ENCODE data around the gene GLE1. TPM values are rescaled to one million over a fixed set of nuclear protein-coding genes. Genes with fewer than 3 reads are reported as not detected.

The GLE1 gene
- total RNA-seq, 1 experiment from 2014 or later, result 74.2 TPM

DNA sequence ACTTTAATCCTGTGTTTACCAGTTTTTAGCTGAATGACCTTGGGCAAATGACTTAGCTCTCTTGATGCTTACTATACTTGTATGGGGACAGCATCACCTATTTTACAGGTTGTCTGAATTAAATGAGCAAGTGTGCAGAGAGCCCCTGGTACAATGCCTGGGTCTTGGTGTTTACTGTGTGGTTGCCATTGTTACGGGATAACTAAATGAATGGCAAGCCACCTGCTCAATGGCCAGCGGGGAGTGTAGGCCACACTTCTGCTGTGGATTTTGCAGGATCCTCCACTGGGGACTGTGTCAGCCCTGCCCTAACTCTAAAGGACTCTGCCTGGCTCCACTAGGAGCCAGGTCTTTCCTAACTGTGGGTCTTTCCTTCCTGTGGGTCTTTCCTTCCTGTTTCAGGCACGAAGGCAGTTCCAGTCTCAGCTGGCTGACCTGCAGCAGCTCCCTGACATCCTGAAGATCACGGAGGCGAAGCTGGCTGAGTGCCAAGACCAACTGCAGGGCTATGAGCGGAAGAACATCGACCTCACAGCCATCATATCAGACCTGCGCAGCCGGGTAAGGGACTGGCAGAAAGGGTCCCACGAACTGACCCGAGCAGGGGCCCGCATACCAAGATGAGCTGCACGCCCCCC lies 10.3 kb upstream of the GLE1 start:
- Histone ChIP-seq H3K9me2 (ENCODE audit: insufficient read depth) (no peaks in the 10 kb centered on the region), H3K79me2 (ENCODE audit: low read depth) (no peaks in the 10 kb centered on the region), H2AFZ (no peak overlapping the region), H4K20me1 (ENCODE audit: insufficient read depth) (no peaks in the 10 kb centered on the region), H3K9me3 (ENCODE audit: insufficient read depth, low read depth) (no peaks in the 10 kb centered on the region), H3K27me3 (ENCODE audit: insufficient read depth, low read depth) (no peaks in the 10 kb centered on the region), H3K36me3 (ENCODE audit: low read depth) (peaks cover 11% of the 10 kb centered on the region; the same call in 1 of the 2 replicates), H3K4me1 (replicated peaks; ENCODE audit: insufficient read depth) (no peaks in the 10 kb centered on the region), H3K4me2 (no peak overlapping the region), H3K27ac (no peak overlapping the region), H3K4me3 (no peak overlapping the region), H3F3A (ENCODE audit: insufficient read depth, low read depth) (no peaks in the 10 kb centered on the region)
- intact Hi-C loops (cut with micrococcal nuclease; ENCODE audit: unreplicated experiment), result no loop called here
- no peak for DNase-seq
- ChIA-PET CTCF (no interaction called here), POLR2A (ENCODE audit: unreplicated experiment) (interaction anchor here (0.7 kb wide), 1 partner anchor 89 kb away, joined by 3 read pairs; no protein-coding TSS in a partner anchor)
- BruUV-seq (replicated peaks), result no TSS peak
- TF ChIP-seq, protein P1, sequence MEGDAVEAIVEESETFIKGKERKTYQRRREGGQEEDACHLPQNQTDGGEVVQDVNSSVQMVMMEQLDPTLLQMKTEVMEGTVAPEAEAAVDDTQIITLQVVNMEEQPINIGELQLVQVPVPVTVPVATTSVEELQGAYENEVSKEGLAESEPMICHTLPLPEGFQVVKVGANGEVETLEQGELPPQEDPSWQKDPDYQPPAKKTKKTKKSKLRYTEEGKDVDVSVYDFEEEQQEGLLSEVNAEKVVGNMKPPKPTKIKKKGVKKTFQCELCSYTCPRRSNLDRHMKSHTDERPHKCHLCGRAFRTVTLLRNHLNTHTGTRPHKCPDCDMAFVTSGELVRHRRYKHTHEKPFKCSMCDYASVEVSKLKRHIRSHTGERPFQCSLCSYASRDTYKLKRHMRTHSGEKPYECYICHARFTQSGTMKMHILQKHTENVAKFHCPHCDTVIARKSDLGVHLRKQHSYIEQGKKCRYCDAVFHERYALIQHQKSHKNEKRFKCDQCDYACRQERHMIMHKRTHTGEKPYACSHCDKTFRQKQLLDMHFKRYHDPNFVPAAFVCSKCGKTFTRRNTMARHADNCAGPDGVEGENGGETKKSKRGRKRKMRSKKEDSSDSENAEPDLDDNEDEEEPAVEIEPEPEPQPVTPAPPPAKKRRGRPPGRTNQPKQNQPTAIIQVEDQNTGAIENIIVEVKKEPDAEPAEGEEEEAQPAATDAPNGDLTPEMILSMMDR (conservative IDR thresholded peaks at IDR 0.05), result no peak
- TF ChIP-seq EZH2 (IDR thresholded peaks at IDR 0.05; ENCODE audit: low read depth), result no peak

DNA sequence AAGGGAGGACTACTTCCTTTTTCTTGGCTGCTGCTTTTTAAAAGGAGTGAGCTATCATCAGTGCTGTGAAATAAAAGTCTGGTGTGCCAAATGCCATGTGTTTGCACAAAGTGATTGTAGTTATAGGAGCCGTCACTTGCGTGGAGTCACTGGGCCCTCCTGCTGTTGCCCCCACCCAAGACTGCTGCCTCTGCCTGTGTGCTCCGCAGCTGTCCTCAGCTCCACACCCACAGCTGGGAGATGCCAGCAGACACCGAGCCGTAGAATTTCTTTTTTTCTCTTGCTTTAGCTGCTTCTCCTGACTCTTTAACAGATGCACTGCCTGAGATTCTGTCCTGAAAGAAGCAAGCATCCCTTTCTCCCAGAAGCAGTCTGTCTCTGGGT lies 9.8 kb upstream of the GLE1 start:
- TF ChIP-seq, protein P1 (conservative IDR thresholded peaks at IDR 0.05), result no peak
- no peak for TF ChIP-seq EZH2 (IDR thresholded peaks at IDR 0.05; ENCODE audit: low read depth)
- no peak for DNase-seq
- CTCF ChIA-PET, result interaction anchor here (0.5 kb wide), 1 partner anchor 71 kb away, joined by 5 read pairs; no protein-coding TSS in a partner anchor
- Histone ChIP-seq H3K9me2 (ENCODE audit: insufficient read depth) (no peaks in the 10 kb centered on the region), H3K27ac (no peak overlapping the region), H3K27me3 (ENCODE audit: insufficient read depth, low read depth) (no peaks in the 10 kb centered on the region), H4K20me1 (ENCODE audit: insufficient read depth) (no peaks in the 10 kb centered on the region), H3K4me2 (no peak overlapping the region), H3K4me1 (replicated peaks; ENCODE audit: insufficient read depth) (no peaks in the 10 kb centered on the region), H3K4me3 (no peak overlapping the region), H3K79me2 (ENCODE audit: low read depth) (no peaks in the 10 kb centered on the region), H2AFZ (no peak overlapping the region), H3K9me3 (ENCODE audit: insufficient read depth, low read depth) (no peaks in the 10 kb centered on the region), H3F3A (ENCODE audit: insufficient read depth, low read depth) (no peaks in the 10 kb centered on the region), H3K36me3 (ENCODE audit: low read depth) (0 out of 2 replicates have a peak, but pooled peaks cover 6% of the 10 kb centered on the region)
- POLR2A ChIA-PET (ENCODE audit: unreplicated experiment), result interaction anchor here (0.7 kb wide), 1 partner anchor 88 kb away, joined by 3 read pairs; no protein-coding TSS in a partner anchor
- intact Hi-C loops (cut with micrococcal nuclease; ENCODE audit: unreplicated experiment), result no loop called here
- no TSS peak for BruUV-seq (replicated peaks)

DNA sequence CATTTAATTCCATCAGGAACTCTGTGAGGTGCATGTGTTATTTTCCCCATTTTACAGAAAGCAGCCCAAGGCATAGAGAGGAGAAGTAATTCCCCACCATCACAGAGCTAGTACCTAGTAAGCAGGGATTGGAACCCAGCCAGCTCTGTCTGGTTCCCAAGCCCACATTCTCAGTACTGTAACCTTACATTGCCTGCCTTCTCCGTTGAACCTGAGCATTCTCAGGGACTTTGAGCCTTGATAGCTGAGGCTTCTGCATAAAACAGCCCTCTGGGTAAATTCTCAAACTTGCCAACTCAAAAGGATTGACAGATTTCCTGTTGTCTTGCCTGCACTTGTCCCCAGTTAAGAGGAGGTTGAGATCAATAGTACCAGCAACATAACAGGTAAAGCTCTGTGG lies 9.2 kb upstream of the GLE1 start:
- intact Hi-C loops (cut with micrococcal nuclease; ENCODE audit: unreplicated experiment), result no loop called here
- Histone ChIP-seq H3F3A (ENCODE audit: insufficient read depth, low read depth) (no peaks in the 10 kb centered on the region), H3K27me3 (ENCODE audit: insufficient read depth, low read depth) (no peaks in the 10 kb centered on the region), H3K9me3 (ENCODE audit: insufficient read depth, low read depth) (no peaks in the 10 kb centered on the region), H3K27ac (no peak overlapping the region), H2AFZ (no peak overlapping the region), H3K9me2 (ENCODE audit: insufficient read depth) (no peaks in the 10 kb centered on the region), H3K79me2 (ENCODE audit: low read depth) (no peaks in the 10 kb centered on the region), H3K36me3 (ENCODE audit: low read depth) (0 out of 2 replicates have a peak, but pooled peaks cover 5% of the 10 kb centered on the region), H4K20me1 (ENCODE audit: insufficient read depth) (no peaks in the 10 kb centered on the region), H3K4me3 (no peak overlapping the region), H3K4me2 (no peak overlapping the region), H3K4me1 (replicated peaks; ENCODE audit: insufficient read depth) (no peaks in the 10 kb centered on the region)
- BruUV-seq (replicated peaks), result no TSS peak
- CTCF ChIA-PET, result interaction anchor here (0.5 kb wide), 1 partner anchor 71 kb away, joined by 5 read pairs; no protein-coding TSS in a partner anchor
- POLR2A ChIA-PET (ENCODE audit: unreplicated experiment), result interaction anchor here (0.6 kb wide), 1 partner anchor 8 kb away, joined by 3 read pairs; no protein-coding TSS in a partner anchor
- TF ChIP-seq, protein P1 (conservative IDR thresholded peaks at IDR 0.05), result no peak
- no peak for TF ChIP-seq EZH2 (IDR thresholded peaks at IDR 0.05; ENCODE audit: low read depth)
- no peak for DNase-seq
